Inflammatory macrophage (primary cell): ENCODE results near the gene KCNG2.
A peak's percentile ranks its signal among the peaks of the same experiment; 100 is the strongest.

ENCODE experiments used
- DNase-seq, 2 donors: peaks; one replicate each; pipeline ENCODE4 v3.0.0-alpha.2; 2020 to 2022

Gene KCNG2

GRCh38 chr18:79785831-79786230 is 11.9 kb upstream of the KCNG2 start:
- DNase-seq = no peak

GRCh38 chr18:79786304-79786703 is 11.4 kb upstream of the KCNG2 start:
- no peak for DNase-seq

- no peak for DNase-seq
These were observed 10.8 kb upstream of the KCNG2 start for GRCh38 chr18:79786786-79787526.

GRCh38 chr18:79787527-79787864 is 10.2 kb upstream of the KCNG2 start:
- no peak for DNase-seq

GRCh38 chr18:79787865-79788733 is 9.6 kb upstream of the KCNG2 start:
- DNase-seq = no peak

- DNase-seq = no peak
These were observed 9.0 kb upstream of the KCNG2 start for GRCh38 chr18:79788734-79789085.

GRCh38 chr18:79789091-79789891 is 8.4 kb upstream of the KCNG2 start:
- no peak for DNase-seq

- DNase-seq = no peak
These were observed 7.5 kb upstream of the KCNG2 start for GRCh38 chr18:79789901-79790890.

- DNase-seq = peak; percentile 77 to 78
These were observed 6.5 kb upstream of the KCNG2 start for GRCh38 chr18:79790996-79791972.

- peak in 1 of 2 donors; percentile 15 for DNase-seq
These were observed 5.4 kb upstream of the KCNG2 start for GRCh38 chr18:79792096-79792987.

GRCh38 chr18:79792988-79793355 is 4.8 kb upstream of the KCNG2 start:
- peak; percentile 57 to 61 for DNase-seq

- peak; percentile 10 to 38 for DNase-seq
These were observed 2.9 kb upstream of the KCNG2 start for GRCh38 chr18:79794846-79795245.

GRCh38 chr18:79795446-79795845 is 2.3 kb upstream of the KCNG2 start:
- no peak for DNase-seq

- no peak for DNase-seq
These were observed 1.7 kb upstream of the KCNG2 start for GRCh38 chr18:79796016-79796415.

- DNase-seq = no peak
These were observed 970 bp upstream of the KCNG2 start for GRCh38 chr18:79796531-79797405.

- DNase-seq = no peak
These were observed 734 bp downstream of the KCNG2 start for GRCh38 chr18:79798346-79798998.

GRCh38 chr18:79798999-79799370 is 1.2 kb downstream of the KCNG2 start:
- no peak for DNase-seq
